ENCODE results near the gene POLR3G.

Gene POLR3G

GRCh38 chr5:90504743-90505142, 30.1 kb downstream of the POLR3G start:
- FAIRE-seq = no peak

GRCh38 chr5:90506221-90506620, 31.6 kb downstream of the POLR3G start:
- no peak for FAIRE-seq

- no peak for FAIRE-seq
These were observed 35.8 kb downstream of the POLR3G start for GRCh38 chr5:90510438-90510837.

- FAIRE-seq = no peak
These were observed 39.9 kb downstream of the POLR3G start for GRCh38 chr5:90514520-90514919.

- no peak for FAIRE-seq
These were observed 44.0 kb downstream of the POLR3G start for GRCh38 chr5:90518661-90519060.

GRCh38 chr5:90519081-90519480, 44.4 kb downstream of the POLR3G start:
- FAIRE-seq = no peak

GRCh38 chr5:90528601-90529193, 54.0 kb downstream of the POLR3G start:
- no peak for FAIRE-seq

- no peak for FAIRE-seq
These were observed 54.7 kb downstream of the POLR3G start, which contains the start of gene LYSMD3 for GRCh38 chr5:90529194-90529938. TSS of gene LYSMD3 (minus strand) at chr5:90529584. CDS start at chr5:90525289, 4,295 bp downstream.

GRCh38 chr5:90529939-90530677, 55.4 kb downstream of the POLR3G start:
- FAIRE-seq = no peak

- no peak for FAIRE-seq
These were observed 56.2 kb downstream of the POLR3G start for GRCh38 chr5:90530736-90531487.

- FAIRE-seq = no peak
These were observed 59.1 kb downstream of the POLR3G start for GRCh38 chr5:90533794-90534193.

- no peak for FAIRE-seq
These were observed 60.3 kb downstream of the POLR3G start for GRCh38 chr5:90534922-90535321.

GRCh38 chr5:90542827-90543519, 68.3 kb downstream of the POLR3G start:
- no peak for FAIRE-seq

- no peak for FAIRE-seq
These were observed 70.8 kb downstream of the POLR3G start for GRCh38 chr5:90545511-90545910.

- no peak for FAIRE-seq
These were observed 71.7 kb downstream of the POLR3G start for GRCh38 chr5:90546216-90546837.

- no peak for FAIRE-seq
These were observed 72.4 kb downstream of the POLR3G start for GRCh38 chr5:90547072-90547536.

GRCh38 chr5:90548069-90548593, 73.5 kb downstream of the POLR3G start:
- FAIRE-seq = no peak

GRCh38 chr5:90549223-90549622, 74.6 kb downstream of the POLR3G start:
- peak; percentile 34 for FAIRE-seq

GRCh38 chr5:90549729-90550275, 75.1 kb downstream of the POLR3G start:
- FAIRE-seq = no peak

- FAIRE-seq = no peak
These were observed 76.3 kb downstream of the POLR3G start for GRCh38 chr5:90550963-90551362.

- FAIRE-seq = no peak
These were observed 76.7 kb downstream of the POLR3G start for GRCh38 chr5:90551376-90551775.
